Measurements from ENCODE around the gene C1QTNF3.

The C1QTNF3 gene

DNA sequence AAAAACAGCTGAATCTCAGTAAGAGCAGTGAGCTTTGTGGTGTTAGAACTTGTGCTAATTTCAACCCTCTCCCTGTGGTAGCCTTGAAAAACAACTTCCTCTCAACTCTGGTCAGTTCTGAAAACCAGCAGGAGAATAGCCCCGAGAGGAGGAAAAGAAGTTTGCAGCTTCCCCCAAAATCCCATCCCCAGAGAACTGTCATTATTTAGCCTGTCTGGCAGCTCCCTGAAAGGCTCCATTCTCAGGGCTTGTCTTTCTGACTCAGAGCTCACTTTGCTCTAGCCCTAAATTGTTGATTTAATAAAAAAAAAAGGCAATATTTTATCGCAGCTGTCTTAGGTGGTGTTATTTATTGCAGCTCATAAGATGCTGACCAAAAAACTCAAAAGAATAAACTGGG is 47.1 kb downstream of the C1QTNF3 start:
- ChIA-PET CTCF (interaction anchor here (0.7 to 4.2 kb wide), 5 partner anchors 8 to 205 kb away, joined by 3 to 28 read pairs (median 5); no protein-coding TSS in a partner anchor), POLR2A (no interaction called here)
- H3K4me1 ChIP-seq (ENCODE audit: control insufficient read depth, insufficient read depth, low read length) = no peaks in the 10 kb centered on the region
- TF ChIP-seq ZNF169 (tag by site-specific recombination; IDR thresholded peaks at IDR 0.05) = no peak
- TF ChIP-seq ZNF433 (tag by site-specific recombination; IDR thresholded peaks at IDR 0.05; ENCODE audit: low read depth) = no peak
- TF ChIP-seq, protein P1, sequence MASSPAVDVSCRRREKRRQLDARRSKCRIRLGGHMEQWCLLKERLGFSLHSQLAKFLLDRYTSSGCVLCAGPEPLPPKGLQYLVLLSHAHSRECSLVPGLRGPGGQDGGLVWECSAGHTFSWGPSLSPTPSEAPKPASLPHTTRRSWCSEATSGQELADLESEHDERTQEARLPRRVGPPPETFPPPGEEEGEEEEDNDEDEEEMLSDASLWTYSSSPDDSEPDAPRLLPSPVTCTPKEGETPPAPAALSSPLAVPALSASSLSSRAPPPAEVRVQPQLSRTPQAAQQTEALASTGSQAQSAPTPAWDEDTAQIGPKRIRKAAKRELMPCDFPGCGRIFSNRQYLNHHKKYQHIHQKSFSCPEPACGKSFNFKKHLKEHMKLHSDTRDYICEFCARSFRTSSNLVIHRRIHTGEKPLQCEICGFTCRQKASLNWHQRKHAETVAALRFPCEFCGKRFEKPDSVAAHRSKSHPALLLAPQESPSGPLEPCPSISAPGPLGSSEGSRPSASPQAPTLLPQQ (tag by site-specific recombination; IDR thresholded peaks at IDR 0.05) = no peak
- no peak overlapping the region for H3K4me3 ChIP-seq (ENCODE audit: low read depth, low read length)
- H3K36me3 ChIP-seq (ENCODE audit: control insufficient read depth in 2 of 2, insufficient read depth in 1 of 2, low read length in 2 of 2) = peaks cover 3 to 26% of the 10 kb centered on the region in 2 experiments
- H3K27ac ChIP-seq (ENCODE audit: extremely low read depth, low read depth, low read length) = no peak overlapping the region
- no peaks in the 10 kb centered on the region for H3K9me3 ChIP-seq (ENCODE audit: control insufficient read depth, insufficient read depth, low read depth, low read length)

DNA sequence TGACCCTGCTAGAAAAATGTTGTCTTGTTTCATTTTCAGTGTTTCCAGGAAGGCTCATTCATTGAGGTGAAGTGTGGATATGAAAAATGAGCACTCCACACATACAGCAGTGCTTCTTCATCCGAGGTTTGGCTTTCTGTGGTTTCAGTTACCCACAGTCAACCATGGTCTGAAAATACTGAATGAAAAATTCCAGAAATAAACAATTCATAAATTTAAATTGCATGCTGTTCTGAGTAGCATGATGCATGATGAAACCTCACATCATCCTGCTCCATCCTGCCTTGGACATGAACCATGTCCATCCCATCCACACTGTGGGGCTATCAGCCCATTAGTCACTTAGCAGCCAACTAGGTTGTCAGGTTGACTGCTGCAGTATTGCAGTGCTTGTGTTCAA is 48.2 kb downstream of the C1QTNF3 start:
- Histone ChIP-seq H3K4me3 (ENCODE audit: low read depth, low read length) (no peak overlapping the region), H3K9me3 (ENCODE audit: control insufficient read depth, insufficient read depth, low read depth, low read length) (no peaks in the 10 kb centered on the region), H3K4me1 (ENCODE audit: control insufficient read depth, insufficient read depth, low read length) (no peaks in the 10 kb centered on the region), H3K27ac (ENCODE audit: extremely low read depth, low read depth, low read length) (no peak overlapping the region), H3K36me3 (ENCODE audit: control insufficient read depth in 2 of 2, insufficient read depth in 1 of 2, low read length in 2 of 2) (peaks cover 3 to 26% of the 10 kb centered on the region in 2 experiments)
- POLR2A ChIA-PET = no interaction called here
- TF ChIP-seq ZNF660 (tag by site-specific recombination; IDR thresholded peaks at IDR 0.05) (no peak), HOXA7 (CRISPR knock-in tag; IDR thresholded peaks at IDR 0.05; ENCODE audit: borderline replicate concordance) (no peak)
- TF ChIP-seq, protein P2, sequence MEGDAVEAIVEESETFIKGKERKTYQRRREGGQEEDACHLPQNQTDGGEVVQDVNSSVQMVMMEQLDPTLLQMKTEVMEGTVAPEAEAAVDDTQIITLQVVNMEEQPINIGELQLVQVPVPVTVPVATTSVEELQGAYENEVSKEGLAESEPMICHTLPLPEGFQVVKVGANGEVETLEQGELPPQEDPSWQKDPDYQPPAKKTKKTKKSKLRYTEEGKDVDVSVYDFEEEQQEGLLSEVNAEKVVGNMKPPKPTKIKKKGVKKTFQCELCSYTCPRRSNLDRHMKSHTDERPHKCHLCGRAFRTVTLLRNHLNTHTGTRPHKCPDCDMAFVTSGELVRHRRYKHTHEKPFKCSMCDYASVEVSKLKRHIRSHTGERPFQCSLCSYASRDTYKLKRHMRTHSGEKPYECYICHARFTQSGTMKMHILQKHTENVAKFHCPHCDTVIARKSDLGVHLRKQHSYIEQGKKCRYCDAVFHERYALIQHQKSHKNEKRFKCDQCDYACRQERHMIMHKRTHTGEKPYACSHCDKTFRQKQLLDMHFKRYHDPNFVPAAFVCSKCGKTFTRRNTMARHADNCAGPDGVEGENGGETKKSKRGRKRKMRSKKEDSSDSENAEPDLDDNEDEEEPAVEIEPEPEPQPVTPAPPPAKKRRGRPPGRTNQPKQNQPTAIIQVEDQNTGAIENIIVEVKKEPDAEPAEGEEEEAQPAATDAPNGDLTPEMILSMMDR (tag by site-specific recombination; IDR thresholded peaks at IDR 0.05) = peak; percentile 32; the same call in 1 of the 2 replicates
- CTCF ChIA-PET = interaction anchor here (0.7 kb wide), 2 partner anchors 57 to 338 kb away, joined by 3 read pairs; no protein-coding TSS in a partner anchor

DNA sequence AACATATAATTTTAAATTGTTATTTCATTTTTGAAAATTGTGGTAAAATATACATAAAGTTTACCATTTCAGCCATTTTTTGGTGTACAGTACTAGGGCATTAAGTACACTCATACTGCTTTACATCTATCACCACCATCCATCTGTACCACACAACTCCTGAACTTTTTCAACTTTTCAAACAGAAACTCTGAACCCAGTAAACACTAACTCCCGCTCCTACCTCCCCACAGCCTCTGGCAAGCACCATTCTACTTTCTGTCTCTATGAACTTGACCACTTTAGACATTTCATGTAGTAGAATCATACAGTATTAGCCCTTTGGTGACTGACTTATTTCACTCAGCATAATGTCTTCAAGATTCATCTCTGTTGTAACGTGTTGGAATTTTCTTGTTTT is 50.1 kb downstream of the C1QTNF3 start:
- Histone ChIP-seq H3K36me3 (ENCODE audit: control insufficient read depth in 2 of 2, insufficient read depth in 1 of 2, low read length in 2 of 2) (peaks cover 15 to 33% of the 10 kb centered on the region in 2 experiments), H3K4me1 (ENCODE audit: control insufficient read depth, insufficient read depth, low read length) (no peaks in the 10 kb centered on the region), H3K4me3 (ENCODE audit: low read depth, low read length) (no peak overlapping the region), H3K9me3 (ENCODE audit: control insufficient read depth, insufficient read depth, low read depth, low read length) (no peaks in the 10 kb centered on the region), H3K27ac (ENCODE audit: extremely low read depth, low read depth, low read length) (no peak overlapping the region)
- POLR2A ChIA-PET = no interaction called here
- CTCF ChIA-PET = no interaction called here
- TF ChIP-seq BCL11B (tag by site-specific recombination; IDR thresholded peaks at IDR 0.05; ENCODE audit: low read depth) (no peak), ZNF530 (tag by site-specific recombination; IDR thresholded peaks at IDR 0.05; ENCODE audit: low read depth) (no peak), ZEB2 (tag by site-specific recombination; IDR thresholded peaks at IDR 0.05) (no peak), ZNF266 (tag by site-specific recombination; IDR thresholded peaks at IDR 0.05; ENCODE audit: low read depth) (no peak)

DNA sequence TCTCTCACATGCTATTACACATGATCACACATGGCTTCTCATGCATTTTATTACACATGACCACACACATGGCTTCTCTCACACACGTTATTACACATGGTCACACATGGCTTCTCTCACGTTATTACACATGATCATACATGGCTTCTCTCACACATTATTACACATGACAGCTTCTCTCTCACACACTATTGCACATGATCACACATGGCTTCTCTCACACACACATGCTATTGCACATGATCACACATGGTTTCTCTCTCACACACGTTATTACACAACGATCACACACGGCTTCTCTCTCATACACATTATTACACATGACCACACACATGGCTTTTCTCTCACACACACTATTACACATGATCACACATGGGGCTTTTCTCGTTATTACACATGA is 57.6 kb downstream of the C1QTNF3 start:
- ChIA-PET POLR2A (no interaction called here), CTCF (interaction anchor here (1.3 kb wide), 1 partner anchor 16 kb away, joined by 5 read pairs; no protein-coding TSS in a partner anchor)
- no peak overlapping the region for H3K27ac ChIP-seq (ENCODE audit: extremely low read depth, low read depth, low read length)
- no peaks in the 10 kb centered on the region for H3K4me1 ChIP-seq (ENCODE audit: control insufficient read depth, insufficient read depth, low read length)
- no peak overlapping the region for H3K4me3 ChIP-seq (ENCODE audit: low read depth, low read length)
- no peaks in the 10 kb centered on the region for H3K9me3 ChIP-seq (ENCODE audit: control insufficient read depth, insufficient read depth, low read depth, low read length)
- peaks cover 13 to 23% of the 10 kb centered on the region in 2 experiments; a peak in 2 of 3 replicates for H3K36me3 ChIP-seq (ENCODE audit: control insufficient read depth in 2 of 2, insufficient read depth in 1 of 2, low read length in 2 of 2)
- TF ChIP-seq ZNF416 (tag by site-specific recombination; IDR thresholded peaks at IDR 0.05) = no peak
- TF ChIP-seq ZNF202 (tag by site-specific recombination; IDR thresholded peaks at IDR 0.05; ENCODE audit: borderline replicate concordance) = no peak
- no peak for TF ChIP-seq ZNF140 (tag by site-specific recombination; IDR thresholded peaks at IDR 0.05)
- no peak for TF ChIP-seq ZNF248 (tag by site-specific recombination; IDR thresholded peaks at IDR 0.05)
- TF ChIP-seq HOXA7 (CRISPR knock-in tag; IDR thresholded peaks at IDR 0.05; ENCODE audit: borderline replicate concordance) = no peak
- no peak for TF ChIP-seq SP2 (tag by site-specific recombination; IDR thresholded peaks at IDR 0.05)
- no peak for TF ChIP-seq IKZF3 (tag by site-specific recombination; IDR thresholded peaks at IDR 0.05)
- TF ChIP-seq, protein P3, sequence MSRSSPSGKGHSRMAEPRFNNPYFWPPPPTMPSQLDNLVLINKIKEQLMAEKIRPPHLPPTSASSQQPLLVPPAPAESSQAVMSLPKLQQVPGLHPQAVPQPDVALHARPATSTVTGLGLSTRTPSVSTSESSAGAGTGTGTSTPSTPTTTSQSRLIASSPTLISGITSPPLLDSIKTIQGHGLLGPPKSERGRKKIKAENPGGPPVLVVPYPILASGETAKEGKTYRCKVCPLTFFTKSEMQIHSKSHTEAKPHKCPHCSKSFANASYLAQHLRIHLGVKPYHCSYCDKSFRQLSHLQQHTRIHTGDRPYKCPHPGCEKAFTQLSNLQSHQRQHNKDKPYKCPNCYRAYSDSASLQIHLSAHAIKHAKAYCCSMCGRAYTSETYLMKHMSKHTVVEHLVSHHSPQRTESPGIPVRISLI (tag by site-specific recombination; IDR thresholded peaks at IDR 0.05) = no peak
- no peak for TF ChIP-seq ZNF707 (tag by site-specific recombination; IDR thresholded peaks at IDR 0.05)
- TF ChIP-seq ZNF223 (tag by site-specific recombination; IDR thresholded peaks at IDR 0.05) = no peak
- TF ChIP-seq ZNF701 (tag by site-specific recombination; IDR thresholded peaks at IDR 0.05) = no peak
- no peak for TF ChIP-seq ZNF571 (tag by site-specific recombination; IDR thresholded peaks at IDR 0.05)
- TF ChIP-seq ZNF19 (tag by site-specific recombination; IDR thresholded peaks at IDR 0.05; ENCODE audit: low read depth) = no peak
- no peak for TF ChIP-seq REPIN1 (tag by site-specific recombination; IDR thresholded peaks at IDR 0.05; ENCODE audit: low read depth)
- no peak for TF ChIP-seq ZFHX2 (tag by site-specific recombination; conservative IDR thresholded peaks at IDR 0.05)
- no peak for TF ChIP-seq ZNF157 (tag by site-specific recombination; IDR thresholded peaks at IDR 0.05)
- TF ChIP-seq BCL11B (tag by site-specific recombination; IDR thresholded peaks at IDR 0.05; ENCODE audit: low read depth) = no peak
- TF ChIP-seq ZNF292 (tag by site-specific recombination; IDR thresholded peaks at IDR 0.05; ENCODE audit: borderline replicate concordance, low read depth) = no peak
